NAMALWA (cell line): ENCODE results near the gene TMEM53.

Experiments
- DNase-seq: peaks from one replicate; pipeline ENCODE4 v3.0.0-alpha.2; 2015; ENCODE audit warnings: low spot score

Gene TMEM53

DNA sequence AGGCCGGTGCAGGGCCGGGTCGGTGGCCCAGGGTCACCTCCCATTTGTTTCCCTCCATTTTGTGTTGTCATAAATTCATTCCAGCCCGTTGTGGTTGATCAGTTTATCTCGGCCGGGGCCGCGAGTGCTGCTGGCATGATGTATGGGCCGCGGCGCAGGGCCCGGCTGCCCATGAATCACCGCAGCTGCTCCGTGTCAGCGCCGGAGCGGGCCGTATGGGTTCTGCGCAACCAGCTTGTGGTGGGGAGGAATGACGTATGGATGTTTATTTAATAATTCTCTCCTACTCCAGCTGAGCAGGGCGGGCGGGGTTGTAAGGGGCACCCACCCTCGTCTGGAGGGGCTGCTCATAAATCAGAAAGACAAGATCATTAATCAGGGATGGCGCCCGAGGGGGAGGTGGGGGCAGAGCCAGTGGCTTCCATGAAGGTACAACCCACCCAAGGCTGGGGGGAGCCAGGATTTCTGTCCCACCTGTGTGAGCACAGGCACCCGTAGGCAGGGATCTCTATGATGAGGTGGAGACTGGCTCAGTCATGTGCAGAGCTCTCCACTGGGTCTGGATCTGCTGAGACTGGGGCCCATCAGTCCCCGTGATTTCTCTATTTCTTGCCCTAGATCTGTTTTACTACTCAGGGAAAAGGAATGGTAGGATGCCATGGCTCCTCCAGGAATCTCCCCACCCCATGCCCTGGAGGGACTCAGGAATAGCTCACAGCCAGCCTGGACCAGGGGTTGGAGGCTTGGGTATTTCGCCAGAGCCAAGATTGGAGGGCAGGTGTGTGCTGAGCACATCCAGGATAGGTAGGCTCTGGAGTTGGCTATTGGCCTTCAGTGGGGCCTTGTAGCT lies 27.8 kb downstream of the TMEM53 start:
- DNase-seq: no peak

DNA sequence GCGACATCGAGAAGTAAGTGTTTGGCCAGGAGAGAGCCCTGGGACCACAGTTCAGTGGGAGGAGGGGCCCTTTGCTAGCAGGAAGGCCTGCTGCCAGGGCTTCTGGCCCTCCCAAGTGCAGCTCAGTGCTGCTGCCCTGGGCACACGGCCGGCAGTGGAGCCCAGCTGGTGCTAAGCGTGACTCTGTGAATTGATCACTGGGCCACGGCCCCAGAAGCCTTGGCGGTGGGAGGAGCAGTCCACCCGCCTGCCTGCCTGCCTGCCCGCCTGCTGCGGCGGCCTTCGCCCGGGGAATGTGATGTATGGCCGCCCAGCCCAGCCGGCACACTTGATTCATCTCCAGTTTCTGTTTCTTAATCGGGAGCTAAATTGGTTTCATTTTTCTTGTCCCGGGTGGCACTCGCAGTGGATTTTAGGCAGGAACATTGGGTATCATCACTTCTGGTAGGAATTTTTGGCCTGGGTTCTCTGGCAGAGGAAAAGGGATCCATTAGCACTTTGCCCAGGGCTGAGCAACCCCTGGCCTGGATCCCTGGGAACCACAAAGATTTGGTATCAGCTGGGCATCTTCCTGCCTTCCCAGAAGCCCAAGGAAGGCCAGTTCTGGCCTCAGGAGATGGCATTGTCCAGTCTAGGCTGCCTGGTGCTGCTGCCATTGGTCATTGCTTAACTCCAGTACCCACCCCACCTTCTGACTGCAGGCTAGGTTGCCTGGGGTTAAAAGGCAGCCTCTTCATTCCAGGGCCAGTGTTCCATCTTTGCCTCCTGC lies 28.6 kb downstream of the TMEM53 start:
- no peak for DNase-seq

DNA sequence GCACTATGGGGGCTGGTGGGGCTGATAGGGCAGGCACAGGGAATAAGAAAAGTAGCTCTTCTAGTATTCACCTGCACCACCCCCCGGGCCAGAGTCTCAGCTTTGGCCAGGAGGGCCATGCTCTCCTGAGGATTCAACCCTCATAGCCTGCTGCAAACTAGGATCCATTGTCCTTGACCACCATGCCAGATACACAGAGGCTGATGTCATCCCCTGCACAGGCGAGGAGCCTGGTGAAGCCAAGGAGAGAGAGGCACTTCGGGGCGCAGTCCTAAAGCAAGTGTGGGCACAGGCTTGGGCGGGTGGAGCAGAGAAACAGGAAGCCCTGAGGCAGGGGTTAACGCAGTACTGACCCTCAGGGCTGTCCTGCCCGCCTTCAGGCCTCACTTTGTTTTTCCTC lies 29.5 kb downstream of the TMEM53 start:
- no peak for DNase-seq

DNA sequence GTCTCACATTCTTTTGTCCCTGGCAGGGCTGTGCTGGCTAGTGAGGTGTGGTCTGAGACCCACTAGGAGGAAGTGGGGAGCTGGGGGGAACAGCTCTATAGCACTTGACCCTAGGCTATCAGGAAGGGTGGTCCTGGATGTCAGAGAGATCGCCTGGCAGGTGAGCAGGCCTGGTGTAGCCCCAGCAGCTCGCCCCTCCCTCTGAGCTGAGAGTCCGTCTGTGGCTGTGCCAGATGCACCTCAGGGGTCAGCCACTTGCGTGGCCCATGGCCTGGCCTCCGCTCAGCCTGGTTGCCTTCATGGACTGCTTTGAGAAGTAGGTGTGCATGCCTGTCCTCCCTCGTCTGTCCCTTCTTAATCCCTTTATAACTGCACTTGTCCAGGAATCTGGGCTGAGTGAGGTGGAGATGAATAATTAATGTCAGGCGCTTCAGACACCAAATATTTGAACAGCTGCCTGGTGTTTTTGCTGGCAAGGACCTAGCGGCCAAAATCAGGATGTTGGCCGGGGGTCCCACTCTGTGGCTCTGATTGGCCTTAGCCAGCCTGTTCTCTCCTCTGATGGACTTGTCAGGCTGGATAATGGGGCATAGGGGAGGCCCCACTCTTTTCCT lies 30.5 kb downstream of the TMEM53 start:
- DNase-seq: no peak

DNA sequence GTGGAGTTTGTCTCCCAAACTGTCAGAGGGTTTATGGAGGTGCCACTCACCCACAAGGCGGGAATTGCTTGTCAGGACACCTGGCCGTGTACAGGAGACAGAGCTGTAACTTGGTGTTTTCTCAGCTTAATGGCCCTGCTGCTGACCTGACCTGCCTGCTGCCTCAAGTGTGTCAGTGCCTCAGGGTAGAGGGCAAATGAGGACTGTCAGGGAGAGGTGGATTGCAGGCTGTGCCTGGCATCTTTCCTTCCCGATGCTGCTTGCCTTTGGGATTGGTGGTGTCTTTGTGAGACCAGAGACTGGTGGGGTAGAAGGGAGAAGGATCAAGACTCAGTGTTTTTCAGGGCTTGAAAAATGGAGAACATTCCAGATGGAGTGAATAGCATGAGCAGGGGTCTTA lies 31.4 kb downstream of the TMEM53 start:
- no peak for DNase-seq

DNA sequence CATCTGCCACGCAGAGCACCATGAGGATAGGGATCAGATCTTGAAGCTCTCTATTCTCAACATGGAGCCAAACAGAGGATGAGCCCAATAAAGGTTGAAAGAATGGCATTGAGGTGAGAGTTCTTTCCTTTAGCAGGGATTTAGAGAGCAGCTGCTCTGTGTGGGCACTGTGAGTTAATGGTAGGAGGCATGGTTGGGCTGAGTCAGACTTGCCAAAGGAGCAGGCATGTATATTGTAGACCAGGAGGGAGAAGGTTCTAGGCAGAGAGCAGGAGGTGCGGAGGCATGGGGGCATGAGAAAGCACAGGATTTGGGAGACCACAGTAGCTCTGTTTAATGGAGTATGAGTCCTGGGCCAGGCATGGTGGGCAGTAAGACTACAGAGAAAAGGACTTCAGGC lies 32.0 kb downstream of the TMEM53 start:
- no peak for DNase-seq

DNA sequence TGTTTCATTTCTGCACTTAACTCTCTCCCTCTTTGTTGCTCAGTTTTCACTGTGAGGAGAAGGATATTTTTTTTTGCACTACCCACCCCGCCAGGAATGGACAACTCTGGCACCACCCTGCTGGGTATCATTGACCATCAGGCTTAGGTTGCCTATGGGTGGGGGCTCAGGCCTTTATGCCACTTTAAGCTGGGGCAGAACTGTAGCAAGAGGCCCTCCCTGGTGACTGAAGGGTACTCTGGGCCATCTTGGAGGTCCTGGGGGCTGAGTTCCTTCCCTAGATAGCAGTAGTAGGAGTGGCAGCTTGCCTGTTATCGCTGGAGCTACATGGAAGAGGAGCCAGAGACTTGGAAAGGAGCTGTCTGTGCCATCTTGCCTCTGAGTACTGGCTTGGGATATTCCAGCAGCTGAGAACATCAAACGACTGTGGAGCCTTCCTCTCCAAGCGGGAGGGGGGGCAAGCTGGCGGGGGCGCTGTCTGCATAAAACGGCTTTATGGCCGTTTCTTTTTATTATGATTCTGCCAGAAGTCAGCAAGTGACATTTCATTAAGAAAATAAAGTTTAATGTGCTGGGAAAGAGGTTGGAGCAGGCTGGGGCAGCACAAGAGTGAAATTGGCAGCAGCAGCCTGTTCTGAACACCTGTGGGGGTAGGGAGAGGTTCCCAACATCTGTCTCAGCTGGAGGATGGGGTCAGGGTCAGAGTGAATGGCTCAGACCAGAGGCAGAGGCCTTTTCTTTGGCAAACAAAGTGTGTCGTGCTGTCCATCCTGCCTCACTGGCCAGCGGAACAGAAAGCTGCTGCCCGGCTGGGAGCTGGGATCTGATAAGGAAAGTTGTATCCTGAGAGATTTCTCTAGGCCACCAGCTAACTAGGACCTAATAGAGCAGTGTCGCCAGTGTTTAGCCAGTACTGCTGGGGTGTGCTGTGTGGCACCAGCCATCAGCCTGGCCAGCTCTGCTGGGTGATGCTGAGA lies 32.9 kb downstream of the TMEM53 start:
- DNase-seq: no peak

DNA sequence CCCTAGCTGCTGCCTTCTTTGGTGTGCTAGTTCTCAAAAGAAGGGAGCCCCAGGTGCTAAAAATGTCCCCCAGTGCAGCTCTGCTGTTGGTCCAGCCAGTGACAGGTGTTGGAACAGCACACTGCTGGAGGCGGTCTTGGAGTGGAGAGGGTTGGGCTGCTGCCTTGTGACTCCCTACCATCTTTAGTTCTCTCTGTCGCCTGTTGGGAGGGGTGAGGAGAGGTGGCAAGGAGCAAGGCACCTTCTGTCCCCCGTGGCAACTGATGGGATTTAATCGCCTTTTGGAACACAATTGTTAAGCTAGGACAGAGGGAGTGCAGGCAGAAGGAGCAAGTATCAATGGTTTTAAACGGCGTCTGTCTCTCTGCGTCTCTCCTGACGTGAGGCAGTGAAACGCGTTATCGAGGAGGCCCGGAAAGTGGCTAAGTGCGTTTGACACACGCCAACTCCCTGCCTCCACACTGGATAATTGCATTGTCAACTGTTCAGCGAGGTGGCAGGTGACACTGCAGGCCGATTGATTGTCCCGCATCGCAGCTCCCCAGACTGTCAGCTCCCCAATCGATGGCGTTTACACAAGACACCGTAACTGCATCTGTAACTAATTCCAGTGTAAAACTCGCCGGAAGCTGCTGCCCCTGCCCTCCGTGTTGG lies 34.0 kb downstream of the TMEM53 start:
- no peak for DNase-seq

DNA sequence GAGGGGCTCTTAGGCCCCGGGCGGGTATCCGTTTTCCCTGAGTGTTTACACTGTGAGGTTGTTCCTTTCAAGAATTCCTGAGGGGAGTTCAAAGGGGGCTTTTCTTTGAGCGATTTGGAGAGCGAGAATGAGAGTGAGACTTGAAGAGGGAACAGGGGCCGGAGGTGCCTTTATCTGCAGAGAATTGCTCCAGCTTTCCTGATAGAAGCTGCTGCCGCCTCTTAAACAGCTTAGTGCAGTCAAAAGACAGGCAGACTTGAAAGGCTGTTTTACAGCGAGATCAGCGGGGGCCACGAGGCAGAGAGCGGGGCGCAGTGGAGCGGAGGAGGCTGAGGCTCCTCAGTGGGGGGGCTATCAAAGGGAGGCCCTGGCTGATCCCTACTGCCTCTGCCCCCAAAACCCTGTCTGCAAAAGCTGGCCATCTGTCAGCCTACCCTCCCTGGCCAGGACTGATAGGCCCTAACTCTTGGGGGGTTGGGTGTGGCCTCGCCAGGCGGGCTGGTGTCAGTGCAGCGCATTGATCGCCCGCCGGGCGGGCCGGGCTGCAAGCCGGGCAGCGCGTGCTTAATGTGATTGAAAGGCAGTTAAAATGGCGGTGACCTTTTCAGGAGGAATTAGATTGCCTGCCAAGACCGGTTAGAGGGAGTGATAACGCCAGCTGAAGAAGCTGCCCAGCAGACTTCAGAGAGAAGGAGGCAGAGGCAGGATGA lies 36.4 kb downstream of the TMEM53 start:
- no peak for DNase-seq

DNA sequence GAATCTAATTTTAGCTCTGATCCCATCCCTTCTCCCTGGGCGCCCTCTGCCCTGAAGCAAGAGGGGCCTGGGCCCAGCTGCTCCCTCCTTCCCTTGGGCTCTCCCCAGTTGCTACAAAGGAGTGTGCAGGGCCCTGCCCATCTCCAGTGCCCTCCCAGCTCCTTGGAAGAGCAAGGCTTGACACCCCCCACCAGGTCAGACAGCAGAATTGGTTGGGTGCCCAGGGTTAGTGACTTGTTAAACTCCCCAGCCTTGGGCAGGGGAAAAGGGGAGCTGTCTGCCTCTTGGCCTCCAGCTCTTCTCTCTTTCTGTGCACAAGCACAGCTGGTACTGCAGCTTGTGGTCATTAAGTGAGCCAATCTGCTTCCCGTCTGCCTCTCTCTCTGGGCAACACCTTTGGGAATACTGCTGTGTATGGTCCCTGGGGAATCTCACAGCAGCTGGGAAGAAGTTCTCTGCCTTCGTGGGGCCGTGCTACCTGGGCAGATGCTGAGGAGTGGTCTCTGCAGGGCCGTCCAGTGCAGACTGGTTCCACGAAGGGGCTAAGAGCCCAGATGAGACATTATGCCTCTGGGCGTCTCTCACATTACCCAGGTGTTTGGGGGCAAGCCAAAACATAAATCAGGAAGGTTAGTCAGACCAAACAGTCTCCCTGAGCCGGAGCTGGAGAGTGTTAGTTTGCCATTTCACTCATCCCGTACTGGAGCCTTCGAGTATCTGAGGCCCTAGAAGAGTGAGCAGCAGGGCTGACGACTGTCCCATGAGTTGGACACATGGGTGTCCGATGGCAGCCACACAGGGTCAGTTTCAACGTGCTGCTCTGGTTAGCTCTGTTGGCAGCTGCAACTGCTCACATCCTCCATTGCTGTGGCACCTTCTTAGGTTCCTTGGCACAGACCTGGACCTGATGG lies 37.3 kb downstream of the TMEM53 start:
- DNase-seq: no peak

DNA sequence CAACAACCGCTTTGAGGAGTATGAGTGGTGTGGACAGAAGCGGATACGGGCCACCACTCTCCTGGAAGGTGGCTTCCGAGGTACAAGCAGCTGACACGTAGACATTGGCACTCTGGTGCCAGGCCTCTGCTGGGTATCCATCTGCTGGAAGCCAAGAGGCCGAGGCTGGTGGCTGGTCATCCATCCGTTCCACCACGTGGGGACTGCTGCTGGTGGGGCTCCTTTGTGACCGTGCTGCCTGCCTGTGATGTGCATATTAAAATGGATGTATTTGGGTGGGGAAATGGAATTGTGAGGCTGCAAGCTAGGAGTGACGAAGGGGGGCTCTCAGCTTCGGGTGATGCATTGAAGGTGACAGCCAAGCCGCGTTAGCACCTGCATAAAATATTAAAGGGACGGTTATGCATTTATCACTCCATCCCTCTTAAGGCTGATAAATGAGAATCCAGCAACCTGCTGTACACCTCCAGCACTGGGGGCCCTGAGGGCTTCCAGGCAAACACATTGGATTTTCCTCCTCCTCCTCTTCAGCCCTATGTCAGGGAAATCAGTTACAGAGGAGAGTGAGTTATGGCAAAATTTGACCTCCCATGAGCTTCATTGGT lies 38.1 kb downstream of the TMEM53 start:
- DNase-seq: no peak

DNA sequence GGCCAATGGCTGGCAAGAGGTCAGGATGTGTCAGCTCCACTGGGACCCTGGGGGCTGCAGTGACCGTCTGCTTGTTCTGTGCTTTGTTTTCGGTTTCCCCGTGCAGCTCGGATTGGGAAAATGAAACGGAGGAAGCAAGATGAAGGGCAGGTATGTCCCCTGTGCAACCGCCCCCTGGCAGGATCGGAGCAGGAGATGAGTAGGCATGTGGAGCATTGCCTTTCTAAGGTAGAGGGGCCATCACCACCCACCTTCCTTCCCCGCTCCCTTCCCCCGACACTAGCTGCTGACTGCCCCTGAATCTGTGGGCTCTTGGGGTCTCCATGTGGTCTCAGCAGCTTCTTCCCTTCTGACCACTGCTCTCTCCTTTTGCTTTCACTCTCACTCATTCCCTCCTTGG lies 38.8 kb downstream of the TMEM53 start:
- DNase-seq: no peak

DNA sequence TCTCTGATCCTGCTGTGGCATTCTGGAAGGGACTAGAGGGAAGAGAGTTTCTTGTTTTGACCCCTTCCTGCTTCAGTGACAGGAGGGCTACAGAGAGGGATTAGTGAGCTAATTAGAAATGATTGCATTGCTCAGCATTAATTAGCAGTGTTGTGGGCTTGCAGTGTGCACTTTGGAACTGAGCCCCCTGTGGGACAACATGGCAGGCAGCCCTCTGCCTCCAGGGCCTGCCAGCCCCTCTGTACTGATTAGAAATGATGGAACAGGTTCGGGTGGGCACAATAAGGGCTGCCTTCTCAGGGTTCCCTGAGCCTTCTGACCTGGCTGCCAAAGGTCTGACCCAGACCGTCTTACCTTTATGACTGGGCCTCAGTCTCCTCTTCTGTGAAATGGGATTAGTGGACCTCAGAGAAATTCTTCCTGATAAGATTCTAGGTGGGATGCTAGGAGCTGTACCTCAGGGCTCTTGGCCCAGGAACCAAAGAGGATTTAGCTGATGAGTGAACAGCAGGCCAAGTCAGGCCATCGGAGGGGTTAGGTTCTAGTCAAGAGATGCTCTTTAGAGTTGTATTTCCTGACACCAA lies 39.6 kb downstream of the TMEM53 start:
- DNase-seq: no peak

DNA sequence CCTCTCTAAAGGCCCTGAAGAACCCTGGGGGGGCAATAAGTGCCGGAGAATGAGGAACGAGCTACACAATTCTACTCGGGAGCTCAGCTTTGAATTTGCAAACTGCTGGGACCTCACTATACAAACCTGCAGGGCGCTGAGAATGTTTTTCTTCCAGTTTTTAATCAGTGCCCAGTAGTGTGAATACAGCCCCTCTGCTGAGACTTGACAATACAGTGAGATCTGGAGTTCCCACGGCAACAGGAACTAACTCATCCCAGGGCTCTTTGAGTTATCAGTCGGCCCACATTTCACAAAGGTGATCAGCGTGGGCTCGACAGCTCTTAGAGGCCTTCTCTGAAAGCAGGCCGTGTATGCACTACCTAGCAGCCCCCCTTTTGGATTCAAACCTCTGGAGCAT lies 41.7 kb downstream of the TMEM53 start:
- no peak for DNase-seq

DNA sequence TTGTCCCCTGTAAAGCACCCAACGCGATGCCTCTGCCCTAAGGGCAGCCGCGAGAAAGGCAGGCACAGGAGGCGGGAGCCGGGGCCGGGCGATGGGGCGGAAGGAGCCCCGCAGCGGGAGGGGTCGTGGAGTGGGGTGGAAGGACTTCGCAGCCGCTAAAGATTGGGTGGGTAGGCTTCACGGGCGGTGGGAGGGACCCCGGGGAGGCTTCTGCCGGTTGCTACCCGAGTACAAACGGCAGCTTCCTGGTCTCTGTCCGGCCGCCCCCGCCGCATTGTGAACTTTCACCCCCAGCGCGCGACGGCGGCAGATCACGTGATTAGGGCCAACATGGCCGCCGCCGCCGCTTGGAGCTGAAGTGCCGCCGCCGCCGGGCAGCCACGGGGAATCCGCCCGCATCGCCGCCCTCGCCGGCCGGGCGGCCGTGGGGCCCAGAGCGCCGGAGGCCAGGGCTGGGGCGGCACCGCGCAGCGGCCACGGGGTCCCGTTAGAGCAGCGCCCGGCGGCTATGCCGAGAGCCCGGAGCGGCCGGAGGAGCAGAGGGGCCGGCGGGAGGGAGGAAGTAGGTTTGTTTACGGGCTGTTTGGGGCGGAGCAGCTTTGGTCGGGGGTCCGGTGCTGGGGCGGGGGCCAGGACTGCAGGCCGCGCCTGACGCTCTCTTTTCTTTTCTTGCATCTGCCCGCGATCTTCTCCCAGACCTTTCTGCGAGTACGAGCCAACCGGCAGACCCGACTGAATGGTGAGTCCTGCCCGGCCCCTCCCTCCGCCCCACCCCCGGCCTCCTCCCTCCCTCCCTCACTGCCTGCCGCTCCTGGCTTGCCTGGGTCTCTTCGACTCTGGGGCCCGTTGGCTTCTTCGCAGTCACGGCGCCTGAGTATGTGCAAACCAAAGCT lies 42.4 kb downstream of the TMEM53 start:
- DNase-seq: peak; percentile 86

DNA sequence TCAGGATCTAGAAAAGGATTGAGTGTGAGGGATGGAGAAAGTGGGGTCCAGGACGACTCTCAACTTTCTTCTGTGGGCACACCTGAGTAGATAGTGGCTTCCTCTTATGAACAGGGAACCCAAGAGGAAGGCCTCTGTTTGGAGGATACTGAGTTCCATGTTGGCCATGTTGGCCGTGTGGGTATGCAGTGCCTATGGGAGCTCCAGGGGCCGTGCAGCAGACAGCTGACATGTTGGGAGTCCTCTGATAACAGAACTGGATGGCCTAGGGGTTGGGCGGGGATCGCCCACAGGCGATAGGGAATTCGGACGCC lies 43.0 kb downstream of the TMEM53 start:
- DNase-seq: no peak

DNA sequence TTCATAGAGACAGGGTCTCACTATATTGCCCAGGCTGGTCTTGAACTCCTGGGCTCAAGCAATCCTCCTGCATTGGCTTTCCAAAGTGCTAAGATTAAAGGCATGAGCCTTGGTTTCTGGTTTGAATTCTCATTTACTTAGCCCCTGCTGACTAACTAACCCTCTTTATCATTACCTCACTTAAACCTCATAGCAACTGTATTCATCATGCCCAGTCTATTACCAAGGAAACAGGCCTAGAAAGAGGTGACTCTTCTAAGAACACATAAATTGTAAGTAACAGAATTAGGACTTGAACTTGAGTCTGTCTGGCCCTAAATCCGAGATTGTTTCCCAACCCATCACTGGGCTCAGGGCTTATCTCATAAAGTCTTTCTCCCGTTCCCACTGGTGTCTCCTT lies 44.2 kb downstream of the TMEM53 start:
- no peak for DNase-seq
